ENCODE data around the gene NACC2. TPM values are rescaled to one million over a fixed set of nuclear protein-coding genes. Genes with fewer than 3 reads are reported as not detected.

Gene NACC2
- total and polyA plus RNA-seq, 2 of the 8 experiments (the other 6 are each of a cell fraction or from before 2014, with no cell fraction given), result 8.3 to 14.0 TPM

- 74% methylated on average over 8 of the region's 8 CpGs; no CpG with 5 or more reads in 1 of the 2 experiments for WGBS, 2 experiments (ENCODE audit: extremely low coverage in 1 of 2, insufficient coverage in 1 of 2, insufficient read length in 1 of 2, insufficient replicate concordance in 2 of 2, low coverage in 1 of 2, low lambda C conversion rate in 2 of 2, missing lambda C conversion rate in 1 of 2)
- no peak overlapping the region for H3K4me2 ChIP-seq (ENCODE audit: insufficient read depth in 1 of 2, low read depth in 2 of 2, low read length in 2 of 2)
- no peaks in the 10 kb centered on the region for H3K27me3 ChIP-seq (replicated peaks in 1 of 4; ENCODE audit: control insufficient read depth in 3 of 4, extremely low read depth in 1 of 4, insufficient read depth in 3 of 4, low read length in 3 of 4)
- no peak overlapping the region for H4K8ac ChIP-seq (ENCODE audit: extremely low read depth, insufficient read depth, low read length)
- H2BK15ac ChIP-seq (ENCODE audit: low read length), result no peak overlapping the region
- H3K4me3 ChIP-seq (ENCODE audit: extremely low read depth in 1 of 4, insufficient read depth in 2 of 4, low read depth in 3 of 4, low read length in 4 of 4), result no peak overlapping the region
- H2AFZ ChIP-seq (ENCODE audit: low read length), result no peak overlapping the region
- TF ChIP-seq ATF3 (IDR thresholded peaks at IDR 0.05; ENCODE audit: insufficient read depth, low read depth, low read length) (no peak), NRF1 (IDR thresholded peaks at IDR 0.05; ENCODE audit: low read depth, low read length) (no peak)
- H3K79me1 ChIP-seq (ENCODE audit: low read depth, low read length), result peaks cover 5% of the 10 kb centered on the region; the same call in 1 of the 2 replicates
- no peak overlapping the region for H2BK20ac ChIP-seq (ENCODE audit: low read length)
- DNase-seq (ENCODE audit: low read depth in 1 of 2, low spot score in 2 of 2) (no peak), FAIRE-seq (no peak)
- H3K18ac ChIP-seq (ENCODE audit: extremely low read depth, low read length), result no peak overlapping the region
- no peak overlapping the region for H3K4ac ChIP-seq (replicated peaks; ENCODE audit: insufficient read length, low read depth, low read length)
- H2BK12ac ChIP-seq (ENCODE audit: low read depth, low read length), result no peak overlapping the region
- no peak overlapping the region for H3K14ac ChIP-seq (ENCODE audit: insufficient read length)
- no peak overlapping the region for H4K91ac ChIP-seq (replicated peaks; ENCODE audit: insufficient read length, low read length)
- no peak overlapping the region for H3K23ac ChIP-seq (ENCODE audit: insufficient read length)
- H3K23me2 ChIP-seq (ENCODE audit: low read depth, low read length), result peaks cover 1% of the 10 kb centered on the region
- H3K4me1 ChIP-seq (replicated peaks in 1 of 4; ENCODE audit: control insufficient read depth in 3 of 4, insufficient read depth in 4 of 4, low read length in 3 of 4), result peaks cover 5 to 12% (median 9%) of the 10 kb centered on the region in 4 experiments; a peak in 6 of 7 replicates
- ChIA-PET POLR2A (ENCODE audit: partially characterized antibody) (no interaction called here), CTCF (ENCODE audit: partially characterized antibody) (interaction anchor here (0.7 to 2.1 kb wide), 4 partner anchors 122 to 166 kb away, joined by 3 to 8 read pairs (median 4); no protein-coding TSS in a partner anchor)
- peaks cover 5 to 20% of the 10 kb centered on the region in 2 experiments for H3K79me2 ChIP-seq (ENCODE audit: control insufficient read depth in 1 of 2, insufficient read depth in 2 of 2, low read length in 2 of 2)
- no peak overlapping the region for H2BK120ac ChIP-seq (replicated peaks; ENCODE audit: low read depth, low read length)
- no peaks in the 10 kb centered on the region for H3K9me3 ChIP-seq (ENCODE audit: insufficient read depth in 2 of 2, low read depth in 1 of 2, low read length in 1 of 2)
- no peak overlapping the region for H3K27ac ChIP-seq (ENCODE audit: low read depth, low read length)
- H2BK5ac ChIP-seq (ENCODE audit: low read depth, low read length), result no peak overlapping the region
- H3K9ac ChIP-seq (replicated peaks in 1 of 4; ENCODE audit: extremely low read depth in 1 of 4, low read depth in 3 of 4, low read length in 3 of 4), result no peak overlapping the region
- H4K20me1 ChIP-seq (replicated peaks in 1 of 2; ENCODE audit: control insufficient read depth in 1 of 2, insufficient read depth in 2 of 2, low read length in 2 of 2), result peaks cover 8% of the 10 kb centered on the region in 2 experiments
- H2AK5ac ChIP-seq (ENCODE audit: low read depth, low read length), result no peak overlapping the region
- H3K56ac ChIP-seq (replicated peaks; ENCODE audit: insufficient read length, low read depth, low read length), result no peak overlapping the region
- H3K36me3 ChIP-seq (ENCODE audit: control insufficient read depth in 2 of 4, insufficient read depth in 4 of 4, low read length in 3 of 4), result no peaks in the 10 kb centered on the region
- H4K5ac ChIP-seq (ENCODE audit: insufficient read length, low read depth, low read length), result no peak overlapping the region
Measured at GRCh38 chr9:135963338-135963737, 131.8 kb downstream of the NACC2 start.
